ENCODE results near the gene PLXNA4. TPM values are rescaled to one million over a fixed set of nuclear protein-coding genes. Genes with fewer than 3 reads are reported as not detected.

Gene PLXNA4
- total RNA-seq, 1 experiment from 2014 or later = not detected

DNA sequence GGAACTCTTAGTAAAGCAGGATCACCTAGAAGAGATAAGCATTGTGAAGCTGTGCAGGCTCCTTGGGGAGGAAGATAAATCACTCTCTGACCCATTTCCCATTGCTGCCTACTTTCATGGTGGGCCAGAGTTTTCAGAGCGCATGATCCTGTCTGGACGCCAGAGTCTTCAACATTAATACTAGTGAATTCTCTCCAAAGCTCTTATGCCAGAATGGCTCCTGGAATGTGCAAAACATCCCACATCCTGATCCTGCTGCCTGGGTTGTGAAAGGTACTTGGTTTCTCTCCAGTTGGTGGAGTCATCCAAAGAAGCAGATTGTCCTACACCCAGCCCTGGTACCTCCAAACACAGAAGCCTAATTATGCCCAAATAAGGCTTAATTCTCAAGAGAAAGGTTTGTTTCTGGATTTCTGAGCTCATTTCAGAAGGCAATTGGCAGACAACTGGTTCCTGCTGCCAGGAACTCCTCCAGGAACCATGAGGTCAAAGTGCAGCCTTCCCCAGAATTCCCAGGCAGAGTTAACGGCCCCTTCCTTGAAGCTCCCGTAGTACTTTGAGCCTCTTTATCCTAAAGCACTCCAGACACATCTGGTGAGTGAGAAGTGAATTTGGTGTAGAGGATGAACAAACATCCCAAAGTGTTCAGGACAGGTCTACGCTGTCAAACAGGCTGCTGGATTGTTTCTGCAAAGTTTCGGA, 495.2 kb downstream of the PLXNA4 start:
- Histone ChIP-seq H3K9ac (ENCODE audit: low read length) (no peak overlapping the region), H3K4me3 (replicated peaks in 1 of 2; ENCODE audit: low read depth in 1 of 2, low read length in 2 of 2) (no peak overlapping the region), H4K20me1 (ENCODE audit: insufficient read depth) (no peaks in the 10 kb centered on the region), H3K9me2 (ENCODE audit: insufficient read depth) (no peaks in the 10 kb centered on the region), H3K27me3 (ENCODE audit: insufficient read depth, low read length) (peaks cover 55% of the 10 kb centered on the region), H3K27ac (ENCODE audit: low read depth, low read length) (no peak overlapping the region), H3K4me2 (ENCODE audit: low read length) (no peak overlapping the region), H3K9me3 (ENCODE audit: control insufficient read depth in 1 of 2, insufficient read depth in 1 of 2, low read depth in 1 of 2, low read length in 2 of 2) (no peaks in the 10 kb centered on the region), H3K36me3 (ENCODE audit: control insufficient read depth in 1 of 2, insufficient read depth in 2 of 2, low read length in 2 of 2) (no peaks in the 10 kb centered on the region), H3K4me1 (ENCODE audit: control insufficient read depth in 1 of 2, insufficient read depth in 2 of 2, low read length in 2 of 2) (no peaks in the 10 kb centered on the region), H2AFZ (ENCODE audit: low read depth, low read length, poor library complexity, severe bottlenecking) (no peak overlapping the region), H3K79me2 (ENCODE audit: insufficient read depth, low read length) (no peaks in the 10 kb centered on the region)
- ChIA-PET CTCF (no interaction called here), RAD21 (ENCODE audit: low non-redundant PET in 1 of 2, low total read pairs in 2 of 2, uncharacterized antibody in 2 of 2, unreplicated experiment in 2 of 2) (no interaction called here), POLR2A (no interaction called here)
- no peak for ATAC-seq
- no TSS peak for BruUV-seq (replicated peaks)
- intact Hi-C loops (cut with micrococcal nuclease) = no loop called here
- TF ChIP-seq EZH2phosphoT487 (IDR thresholded peaks at IDR 0.05; ENCODE audit: borderline replicate concordance) (no peak), TCF7L2 (IDR thresholded peaks at IDR 0.05; ENCODE audit: borderline replicate concordance, extremely low read depth, insufficient read depth, insufficient read length) (no peak), SIN3A (IDR thresholded peaks at IDR 0.05; ENCODE audit: low read depth) (no peak), RAD21 (IDR thresholded peaks at IDR 0.05; ENCODE audit: low read depth) (no peak), ELF1 (IDR thresholded peaks at IDR 0.05; ENCODE audit: borderline replicate concordance, low read depth) (no peak), YY1 (IDR thresholded peaks at IDR 0.05; ENCODE audit: extremely low read depth, insufficient replicate concordance, low read depth, low read length) (no peak), ZFX (IDR thresholded peaks at IDR 0.05) (no peak), EGR1 (IDR thresholded peaks at IDR 0.05; ENCODE audit: low read depth) (no peak), SRF (IDR thresholded peaks at IDR 0.05; ENCODE audit: low read depth) (no peak), MAX (IDR thresholded peaks at IDR 0.05) (no peak), CEBPB (IDR thresholded peaks at IDR 0.05; ENCODE audit: low read depth) (no peak), EZH2 (IDR thresholded peaks at IDR 0.05) (no peak), FOSL1 (IDR thresholded peaks at IDR 0.05; ENCODE audit: low read depth) (no peak), SP1 (IDR thresholded peaks at IDR 0.05; ENCODE audit: low read depth) (no peak), POLR2AphosphoS5 (IDR thresholded peaks at IDR 0.05; ENCODE audit: low read depth, low read length) (no peak), POLR2A (IDR thresholded peaks at IDR 0.05; ENCODE audit: borderline replicate concordance, extremely low read depth, insufficient read depth, insufficient read length) (no peak)
- TF ChIP-seq, protein P1, sequence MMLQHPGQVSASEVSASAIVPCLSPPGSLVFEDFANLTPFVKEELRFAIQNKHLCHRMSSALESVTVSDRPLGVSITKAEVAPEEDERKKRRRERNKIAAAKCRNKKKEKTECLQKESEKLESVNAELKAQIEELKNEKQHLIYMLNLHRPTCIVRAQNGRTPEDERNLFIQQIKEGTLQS (IDR thresholded peaks at IDR 0.05) = no peak
- TF ChIP-seq, protein P2, sequence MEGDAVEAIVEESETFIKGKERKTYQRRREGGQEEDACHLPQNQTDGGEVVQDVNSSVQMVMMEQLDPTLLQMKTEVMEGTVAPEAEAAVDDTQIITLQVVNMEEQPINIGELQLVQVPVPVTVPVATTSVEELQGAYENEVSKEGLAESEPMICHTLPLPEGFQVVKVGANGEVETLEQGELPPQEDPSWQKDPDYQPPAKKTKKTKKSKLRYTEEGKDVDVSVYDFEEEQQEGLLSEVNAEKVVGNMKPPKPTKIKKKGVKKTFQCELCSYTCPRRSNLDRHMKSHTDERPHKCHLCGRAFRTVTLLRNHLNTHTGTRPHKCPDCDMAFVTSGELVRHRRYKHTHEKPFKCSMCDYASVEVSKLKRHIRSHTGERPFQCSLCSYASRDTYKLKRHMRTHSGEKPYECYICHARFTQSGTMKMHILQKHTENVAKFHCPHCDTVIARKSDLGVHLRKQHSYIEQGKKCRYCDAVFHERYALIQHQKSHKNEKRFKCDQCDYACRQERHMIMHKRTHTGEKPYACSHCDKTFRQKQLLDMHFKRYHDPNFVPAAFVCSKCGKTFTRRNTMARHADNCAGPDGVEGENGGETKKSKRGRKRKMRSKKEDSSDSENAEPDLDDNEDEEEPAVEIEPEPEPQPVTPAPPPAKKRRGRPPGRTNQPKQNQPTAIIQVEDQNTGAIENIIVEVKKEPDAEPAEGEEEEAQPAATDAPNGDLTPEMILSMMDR (IDR thresholded peaks at IDR 0.05 in 2 of 3, conservative IDR thresholded peaks at IDR 0.05 in 1 of 3; ENCODE audit: borderline replicate concordance in 1 of 3, insufficient read depth in 1 of 3, low read depth in 2 of 3, low read length in 2 of 3) = no peak
- TF ChIP-seq, protein P3, sequence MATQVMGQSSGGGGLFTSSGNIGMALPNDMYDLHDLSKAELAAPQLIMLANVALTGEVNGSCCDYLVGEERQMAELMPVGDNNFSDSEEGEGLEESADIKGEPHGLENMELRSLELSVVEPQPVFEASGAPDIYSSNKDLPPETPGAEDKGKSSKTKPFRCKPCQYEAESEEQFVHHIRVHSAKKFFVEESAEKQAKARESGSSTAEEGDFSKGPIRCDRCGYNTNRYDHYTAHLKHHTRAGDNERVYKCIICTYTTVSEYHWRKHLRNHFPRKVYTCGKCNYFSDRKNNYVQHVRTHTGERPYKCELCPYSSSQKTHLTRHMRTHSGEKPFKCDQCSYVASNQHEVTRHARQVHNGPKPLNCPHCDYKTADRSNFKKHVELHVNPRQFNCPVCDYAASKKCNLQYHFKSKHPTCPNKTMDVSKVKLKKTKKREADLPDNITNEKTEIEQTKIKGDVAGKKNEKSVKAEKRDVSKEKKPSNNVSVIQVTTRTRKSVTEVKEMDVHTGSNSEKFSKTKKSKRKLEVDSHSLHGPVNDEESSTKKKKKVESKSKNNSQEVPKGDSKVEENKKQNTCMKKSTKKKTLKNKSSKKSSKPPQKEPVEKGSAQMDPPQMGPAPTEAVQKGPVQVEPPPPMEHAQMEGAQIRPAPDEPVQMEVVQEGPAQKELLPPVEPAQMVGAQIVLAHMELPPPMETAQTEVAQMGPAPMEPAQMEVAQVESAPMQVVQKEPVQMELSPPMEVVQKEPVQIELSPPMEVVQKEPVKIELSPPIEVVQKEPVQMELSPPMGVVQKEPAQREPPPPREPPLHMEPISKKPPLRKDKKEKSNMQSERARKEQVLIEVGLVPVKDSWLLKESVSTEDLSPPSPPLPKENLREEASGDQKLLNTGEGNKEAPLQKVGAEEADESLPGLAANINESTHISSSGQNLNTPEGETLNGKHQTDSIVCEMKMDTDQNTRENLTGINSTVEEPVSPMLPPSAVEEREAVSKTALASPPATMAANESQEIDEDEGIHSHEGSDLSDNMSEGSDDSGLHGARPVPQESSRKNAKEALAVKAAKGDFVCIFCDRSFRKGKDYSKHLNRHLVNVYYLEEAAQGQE (IDR thresholded peaks at IDR 0.05; ENCODE audit: low read depth) = no peak
- DNase-seq (ENCODE audit: low read depth, low spot score) = no peak
